Gastrocnemius medialis (tissue), 4 donors: ENCODE measurements around the gene RCVRN.

ENCODE experiments used
- CTCF ChIP-seq, 5 experiments: fragments of 450-650 bp in 3 of 5; fragments of 200-600 bp in 2 of 5; sonication (generic) in 2 of 5; IDR thresholded peaks in 4 of 5; conservative IDR thresholded peaks in 1 of 5; 1 replicate in 4 of 5; 2 replicates in 1 of 5; pipeline ENCODE4 v1.5.1; 2016 to 2019; ENCODE audit warnings: antibody characterized with exemption in 5 of 5, mild to moderate bottlenecking in 3 of 5, moderate library complexity in 3 of 5
- POLR2A ChIP-seq, 2 donors: fragments of 450-650 bp; IDR thresholded peaks; one replicate each; pipeline ENCODE4 v1.6.1; 2017; ENCODE audit warnings: antibody characterized with exemption in 2 of 2, mild to moderate bottlenecking in 2 of 2, moderate library complexity in 2 of 2

- TF ChIP-seq CTCF (IDR thresholded peaks at IDR 0.05 in 4 of 5, conservative IDR thresholded peaks at IDR 0.05 in 1 of 5) (no peak), POLR2A (IDR thresholded peaks at IDR 0.05) (no peak)
These were observed 21.6 kb downstream of the RCVRN start for GRCh38 chr17:9883451-9883850.
